Measurements from ENCODE around the gene TSPAN10. TPM values are rescaled to one million over a fixed set of nuclear protein-coding genes. Genes with fewer than 3 reads are reported as not detected.
A peak's percentile ranks its signal among the peaks of the same experiment; 100 is the strongest.

Gene TSPAN10
- total and polyA plus RNA-seq, 2 donors from 2014 or later, result 1.9 to 2.1 TPM

- Histone ChIP-seq H3K9me3 (ENCODE audit: control insufficient read depth in 2 of 3, insufficient read depth in 1 of 3, low read length in 3 of 3) (no peaks in the 10 kb centered on the region), H3K4me1 (ENCODE audit: control insufficient read depth in 2 of 3, insufficient read depth in 2 of 3, low read depth in 1 of 3, low read length in 3 of 3) (peaks cover 0 to 2% (median 0%) of the 10 kb centered on the region in 3 donors), H3K27me3 (ENCODE audit: control insufficient read depth, insufficient read depth, low read length) (no peaks in the 10 kb centered on the region), H3K27ac (ENCODE audit: low read depth in 2 of 2, low read length in 2 of 2) (no peak within 1 kb of the TSS), H3K9ac (ENCODE audit: low read length in 3 of 3) (no peak within 1 kb of the TSS), H3K4me3 (ENCODE audit: low read length in 3 of 3) (no peak within 1 kb of the TSS), H3K36me3 (ENCODE audit: control insufficient read depth in 2 of 3, insufficient read depth in 3 of 3, low read length in 3 of 3) (no peaks in the 10 kb centered on the region)
- TF ChIP-seq CTCF (IDR thresholded peaks at IDR 0.05; ENCODE audit: borderline replicate concordance, extremely low read depth, insufficient read depth), result no peak
- DNase-seq (peak in 1 of 5 donors; percentile 72), FAIRE-seq (no peak)
- intact Hi-C loops (cut with DNase I), result no loop called here
Observed at GRCh38 chr17:81656118-81656743, 19.2 kb downstream of the TSPAN10 start, which contains the start of gene PDE6G. Gene PDE6G, minus strand, starts transcription at chr17:81656542. Its CDS starts 3,237 bp downstream, at chr17:81653305.

DNA sequence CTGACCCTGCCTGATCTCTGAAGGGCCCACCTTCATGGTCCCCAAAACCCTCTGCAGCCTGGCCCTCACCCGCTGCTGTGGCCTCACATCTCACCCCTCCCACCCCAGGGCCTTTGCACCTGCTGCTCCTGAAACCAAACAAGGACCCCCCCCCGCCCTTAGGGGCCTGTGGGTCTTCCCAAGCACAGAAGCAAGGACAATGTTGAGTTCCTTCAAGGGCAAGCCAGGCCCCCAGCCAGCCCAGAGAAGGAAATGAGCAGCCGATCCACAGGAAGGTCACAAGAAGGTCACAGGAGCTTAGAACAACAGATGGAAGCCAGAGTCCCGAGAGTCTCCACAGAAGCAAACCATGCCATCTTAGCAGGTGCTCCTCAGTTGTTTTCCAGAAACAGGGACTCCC, 19.8 kb downstream of the TSPAN10 start:
- intact Hi-C loops (cut with DNase I), result no loop called here
- FAIRE-seq (no peak), DNase-seq (peak in 1 of 5 donors; percentile 9)
- Histone ChIP-seq H3K27ac (ENCODE audit: low read depth in 2 of 2, low read length in 2 of 2) (no peak overlapping the region), H3K36me3 (ENCODE audit: control insufficient read depth in 2 of 3, insufficient read depth in 3 of 3, low read length in 3 of 3) (no peaks in the 10 kb centered on the region), H3K9ac (ENCODE audit: low read length in 3 of 3) (no peak overlapping the region), H3K9me3 (ENCODE audit: control insufficient read depth in 2 of 3, insufficient read depth in 1 of 3, low read length in 3 of 3) (no peaks in the 10 kb centered on the region), H3K27me3 (ENCODE audit: control insufficient read depth, insufficient read depth, low read length) (no peaks in the 10 kb centered on the region), H3K4me3 (ENCODE audit: low read length in 3 of 3) (no peak overlapping the region), H3K4me1 (ENCODE audit: control insufficient read depth in 2 of 3, insufficient read depth in 2 of 3, low read depth in 1 of 3, low read length in 3 of 3) (peaks cover 0 to 2% (median 0%) of the 10 kb centered on the region in 3 donors)
- no peak for TF ChIP-seq CTCF (IDR thresholded peaks at IDR 0.05; ENCODE audit: borderline replicate concordance, extremely low read depth, insufficient read depth)

DNA sequence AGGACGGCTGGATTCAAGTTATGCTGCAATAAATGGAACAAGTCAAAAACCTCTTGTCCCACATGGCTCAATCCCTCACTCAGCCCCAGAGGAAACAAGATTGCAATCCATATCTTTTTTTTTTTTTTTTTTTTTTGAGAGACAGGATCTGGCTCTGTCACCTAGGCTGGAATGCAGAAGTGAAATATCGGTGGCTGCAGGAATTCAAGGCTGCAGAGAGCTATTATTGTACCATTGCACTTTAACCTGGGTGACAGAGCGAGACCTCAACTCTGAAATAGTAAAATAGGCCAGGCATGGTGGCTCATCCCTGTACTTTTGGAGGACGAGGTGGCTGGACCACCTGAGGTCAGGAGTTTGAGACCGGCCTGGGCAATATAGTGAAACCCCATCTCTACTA, 22.0 kb downstream of the TSPAN10 start:
- FAIRE-seq, result no peak
- H3K27ac ChIP-seq (ENCODE audit: low read depth in 2 of 2, low read length in 2 of 2), result peak overlapping the region in 1 of 2 donors; percentile 37
- intact Hi-C loops (cut with DNase I), result no loop called here

More for the DNA sequence above, 22.0 kb downstream of the TSPAN10 start:
- TF ChIP-seq CTCF (IDR thresholded peaks at IDR 0.05; ENCODE audit: borderline replicate concordance, extremely low read depth, insufficient read depth), result no peak
- H3K4me3 ChIP-seq (ENCODE audit: low read length in 3 of 3), result no peak overlapping the region
- no peaks in the 10 kb centered on the region for H3K9me3 ChIP-seq (ENCODE audit: control insufficient read depth in 2 of 3, insufficient read depth in 1 of 3, low read length in 3 of 3)
- peak in 1 of 5 donors; percentile 37 for DNase-seq
- peaks cover 0 to 2% (median 0%) of the 10 kb centered on the region in 3 donors for H3K4me1 ChIP-seq (ENCODE audit: control insufficient read depth in 2 of 3, insufficient read depth in 2 of 3, low read depth in 1 of 3, low read length in 3 of 3)
- no peaks in the 10 kb centered on the region for H3K27me3 ChIP-seq (ENCODE audit: control insufficient read depth, insufficient read depth, low read length)
- H3K36me3 ChIP-seq (ENCODE audit: control insufficient read depth in 2 of 3, insufficient read depth in 3 of 3, low read length in 3 of 3), result no peaks in the 10 kb centered on the region
- H3K9ac ChIP-seq (ENCODE audit: low read length in 3 of 3), result no peak overlapping the region
